Stimulated activated CD4-positive, alpha-beta T cell treated with anti-CD3 and anti-CD28 coated beads, TNF-alpha, amount 100 ng/mL, for 24 hours (primary cell): ENCODE measurements around the gene MAB21L3.

Experiments
- DNase-seq, 3 experiments: peaks; one replicate each; pipeline ENCODE4 v3.0.0-alpha.2; 2020; ENCODE audit warnings: low read depth in 3 of 3

The MAB21L3 gene

GRCh38 chr1:116111524-116112021 is 374 bp downstream of the MAB21L3 start:
- DNase-seq, result no peak

GRCh38 chr1:116112388-116113140 is 1.4 kb downstream of the MAB21L3 start:
- DNase-seq, result no peak

GRCh38 chr1:116113615-116114014 is 2.4 kb downstream of the MAB21L3 start:
- no peak for DNase-seq

- no peak for DNase-seq
These were observed 4.6 kb downstream of the MAB21L3 start for GRCh38 chr1:116115476-116116439.

- DNase-seq, result no peak
These were observed 7.3 kb downstream of the MAB21L3 start for GRCh38 chr1:116118471-116118870.

GRCh38 chr1:116119876-116120275 is 8.7 kb downstream of the MAB21L3 start:
- no peak for DNase-seq

- DNase-seq, result no peak
These were observed 12.0 kb downstream of the MAB21L3 start for GRCh38 chr1:116122955-116123757.

GRCh38 chr1:116123837-116124533 is 12.8 kb downstream of the MAB21L3 start:
- no peak for DNase-seq

GRCh38 chr1:116125758-116126157 is 14.6 kb downstream of the MAB21L3 start:
- DNase-seq, result no peak

- no peak for DNase-seq
These were observed 15.1 kb downstream of the MAB21L3 start for GRCh38 chr1:116126281-116126680.

GRCh38 chr1:116127123-116127847 is 16.1 kb downstream of the MAB21L3 start:
- no peak for DNase-seq

- DNase-seq, result no peak
These were observed 16.8 kb downstream of the MAB21L3 start for GRCh38 chr1:116127848-116128540.

- peak in 2 of 3 experiments; percentile 27 to 49 for DNase-seq
These were observed 17.5 kb downstream of the MAB21L3 start for GRCh38 chr1:116128664-116129063.

- DNase-seq, result no peak
These were observed 18.3 kb downstream of the MAB21L3 start for GRCh38 chr1:116129537-116129936.

- DNase-seq, result no peak
These were observed 19.2 kb downstream of the MAB21L3 start for GRCh38 chr1:116130356-116130755.

GRCh38 chr1:116131170-116131569 is 20.0 kb downstream of the MAB21L3 start:
- DNase-seq, result no peak

GRCh38 chr1:116131866-116132605 is 20.8 kb downstream of the MAB21L3 start:
- DNase-seq, result no peak

GRCh38 chr1:116133696-116134475 is 22.7 kb downstream of the MAB21L3 start:
- no peak for DNase-seq
